Hepatocyte (in vitro differentiated cells): ENCODE results near the gene UGGT2. TPM values are rescaled to one million over a fixed set of nuclear protein-coding genes. Genes with fewer than 3 reads are reported as not detected.
"Not testable (repeated sequence)": the region's sequence is repeated elsewhere in the genome, so short reads cannot be mapped to it uniquely, and the experiment has no call there.

Source experiments
- DNase-seq: peaks from one replicate; pipeline ENCODE4 v3.0.0-alpha.2; 2016; ENCODE audit warnings: low spot score
- H2AFZ ChIP-seq: fragments of 200-600 bp; sonication (generic); 2 replicates; pipeline ENCODE4 v1.6.0; 2016; ENCODE audit warnings: antibody characterized with exemption, mild to moderate bottlenecking
- H3K27ac ChIP-seq: fragments of 200-600 bp; sonication (generic); 2 replicates; pipeline ENCODE4 v1.5.1; 2016; ENCODE audit warnings: mild to moderate bottlenecking
- H3K27me3 ChIP-seq: fragments of 200-600 bp; sonication (generic); 2 replicates; pipeline ENCODE4 v1.6.1; 2016
- H3K36me3 ChIP-seq: fragments of 200-600 bp; sonication (generic); replicated peaks from 2 replicates; pipeline ENCODE4 v1.5.1; 2016; ENCODE audit warnings: low read depth; ENCODE audit not compliant: insufficient read depth
- H3K4me1 ChIP-seq: fragments of 200-600 bp; sonication (generic); 2 replicates; pipeline ENCODE4 v1.5.1; 2016; ENCODE audit warnings: mild to moderate bottlenecking, moderate library complexity; ENCODE audit not compliant: insufficient read depth
- H3K4me2 ChIP-seq: fragments of 200-600 bp; sonication (generic); 2 replicates; pipeline ENCODE4 v1.6.0; 2016
- H3K4me3 ChIP-seq: fragments of 200-600 bp; sonication (generic); 2 replicates; pipeline ENCODE4 v1.5.1; 2016; ENCODE audit warnings: mild to moderate bottlenecking
- H3K79me2 ChIP-seq: fragments of 200-600 bp; sonication (generic); 2 replicates; pipeline ENCODE4 v1.6.0; 2017; ENCODE audit warnings: mild to moderate bottlenecking
- H3K9me2 ChIP-seq: fragments of 200-600 bp; sonication (generic); replicated peaks from 2 replicates; pipeline ENCODE4 v1.6.0; 2017; ENCODE audit warnings: mild to moderate bottlenecking; ENCODE audit not compliant: insufficient read depth
- H3K9me3 ChIP-seq: fragments of 200-600 bp; sonication (generic); 2 replicates; pipeline ENCODE4 v1.5.1; 2016; ENCODE audit warnings: low read depth, mild to moderate bottlenecking
- H4K20me1 ChIP-seq: fragments of 200-600 bp; sonication (generic); 2 replicates; pipeline ENCODE4 v1.6.0; 2016; ENCODE audit warnings: mild to moderate bottlenecking; ENCODE audit not compliant: insufficient read depth, poor library complexity, severe bottlenecking
- EZH2 ChIP-seq: fragments of 200-600 bp; sonication (generic); IDR thresholded peaks from 2 replicates; pipeline ENCODE4 v1.6.1; 2016; ENCODE audit warnings: antibody characterized with exemption, mild to moderate bottlenecking, borderline replicate concordance
- EZH2phosphoT487 ChIP-seq: fragments of 200-600 bp; sonication (generic); IDR thresholded peaks from one replicate; pipeline ENCODE4 v1.6.1; 2018; ENCODE audit warnings: antibody characterized with exemption, mild to moderate bottlenecking, low read depth, moderate library complexity; ENCODE audit not compliant: unreplicated experiment, severe bottlenecking
- WGBS: methylation state at CpG from one replicate; pipeline ENCODE4 v1.1.6; 2016; ENCODE audit warnings: low lambda C conversion rate; ENCODE audit errors: missing lambda C conversion rate; 5-methylcytosine and 5-hydroxymethylcytosine counted together
- polyA plus RNA-seq: library from polyadenylated mRNA; unstranded; fragments of >200 nt; fragmentation: Nextera tagmentation; extraction: Ambion mirVana; gene quantifications from 2 replicates; pipeline ENCODE4 v1.2.1, GENCODE V29; 2016
- total RNA-seq: library from RNA; depleted of rRNA; stranded (reverse); fragments of >200 nt; gene quantifications from 2 replicates; pipeline ENCODE4 v1.2.3, GENCODE V29; 2014
- TF ChIP-seq, protein P1 (sequence below): fragments of 200-600 bp; sonication (generic); IDR thresholded peaks from 2 replicates; pipeline ENCODE4 v1.5.1; 2016; ENCODE audit warnings: antibody characterized with exemption, mild to moderate bottlenecking; ENCODE audit not compliant: poor library complexity

UGGT2 gene
- total and polyA plus RNA-seq, 2 experiments from 2014 or later: 23.6 to 60.3 TPM

DNA sequence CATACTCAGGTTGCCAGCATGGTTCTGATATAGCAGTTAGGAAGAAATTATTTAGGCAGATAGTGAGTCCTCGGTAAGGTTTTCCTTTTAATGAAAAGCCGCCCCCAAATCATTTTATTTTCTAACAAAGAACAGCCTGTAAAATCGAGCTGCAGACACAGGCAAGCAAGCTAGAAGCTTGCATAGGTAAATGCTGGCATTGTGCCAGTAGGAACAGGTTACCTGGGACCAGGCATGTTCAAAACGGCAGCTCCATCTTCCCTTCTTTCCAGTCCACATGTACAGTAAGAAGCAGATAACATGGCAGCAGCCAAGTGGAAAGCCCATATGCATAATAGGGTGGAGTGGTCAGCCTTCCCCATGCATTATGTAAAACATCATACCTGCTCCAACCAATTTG, 71.1 kb downstream of the UGGT2 start:
- Histone ChIP-seq H3K9me3 (no peaks in the 10 kb centered on the region), H3K4me3 (no peak overlapping the region), H2AFZ (no peak overlapping the region), H3K27me3 (no peaks in the 10 kb centered on the region), H3K9me2 (no peaks in the 10 kb centered on the region), H3K4me2 (no peak overlapping the region), H4K20me1 (no peaks in the 10 kb centered on the region), H3K4me1 (no peaks in the 10 kb centered on the region), H3K79me2 (no peaks in the 10 kb centered on the region), H3K27ac (no peak overlapping the region), H3K36me3 (no peaks in the 10 kb centered on the region)
- WGBS: 86% methylated on average over 4 of the region's 4 CpGs
- TF ChIP-seq, protein P1, sequence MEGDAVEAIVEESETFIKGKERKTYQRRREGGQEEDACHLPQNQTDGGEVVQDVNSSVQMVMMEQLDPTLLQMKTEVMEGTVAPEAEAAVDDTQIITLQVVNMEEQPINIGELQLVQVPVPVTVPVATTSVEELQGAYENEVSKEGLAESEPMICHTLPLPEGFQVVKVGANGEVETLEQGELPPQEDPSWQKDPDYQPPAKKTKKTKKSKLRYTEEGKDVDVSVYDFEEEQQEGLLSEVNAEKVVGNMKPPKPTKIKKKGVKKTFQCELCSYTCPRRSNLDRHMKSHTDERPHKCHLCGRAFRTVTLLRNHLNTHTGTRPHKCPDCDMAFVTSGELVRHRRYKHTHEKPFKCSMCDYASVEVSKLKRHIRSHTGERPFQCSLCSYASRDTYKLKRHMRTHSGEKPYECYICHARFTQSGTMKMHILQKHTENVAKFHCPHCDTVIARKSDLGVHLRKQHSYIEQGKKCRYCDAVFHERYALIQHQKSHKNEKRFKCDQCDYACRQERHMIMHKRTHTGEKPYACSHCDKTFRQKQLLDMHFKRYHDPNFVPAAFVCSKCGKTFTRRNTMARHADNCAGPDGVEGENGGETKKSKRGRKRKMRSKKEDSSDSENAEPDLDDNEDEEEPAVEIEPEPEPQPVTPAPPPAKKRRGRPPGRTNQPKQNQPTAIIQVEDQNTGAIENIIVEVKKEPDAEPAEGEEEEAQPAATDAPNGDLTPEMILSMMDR: no peak
- DNase-seq: no peak

DNA sequence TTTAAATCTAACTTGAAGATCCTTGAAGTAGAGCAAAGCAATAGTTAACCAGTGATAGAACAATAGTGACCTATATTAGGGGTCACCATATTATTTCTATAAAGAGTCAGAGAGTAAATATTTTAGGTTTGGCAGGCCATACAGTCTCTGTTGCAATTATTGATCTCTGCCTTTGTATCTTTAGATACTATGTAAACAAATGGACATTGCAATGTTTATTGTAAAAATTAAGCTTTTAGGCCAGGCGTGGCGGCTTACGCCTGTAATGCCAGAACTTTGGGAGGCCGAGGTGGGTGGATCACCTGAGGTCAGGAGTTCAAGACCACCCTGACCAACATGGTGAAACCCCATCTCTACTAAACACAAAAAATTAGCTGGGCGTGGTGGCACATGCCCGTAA, 80.5 kb downstream of the UGGT2 start:
- H3K27me3 ChIP-seq, H3K4me1 ChIP-seq, H3K9me2 ChIP-seq, H3K4me3 ChIP-seq, H3K9me3 ChIP-seq, H3K79me2 ChIP-seq, DNase-seq, H4K20me1 ChIP-seq, H3K36me3 ChIP-seq, H3K27ac ChIP-seq, H2AFZ ChIP-seq, H3K4me2 ChIP-seq: not testable (repeated sequence)
- WGBS: 86% methylated on average over 6 of the region's 6 CpGs

- no peaks in the 10 kb centered on the region for H3K9me3 ChIP-seq
- DNase-seq: no peak
- 92% methylated on average over 2 of the region's 2 CpGs for WGBS
- no peaks in the 10 kb centered on the region for H3K79me2 ChIP-seq
- no peak overlapping the region for H3K27ac ChIP-seq
- no peak overlapping the region for H3K4me2 ChIP-seq
- H3K27me3 ChIP-seq: no peaks in the 10 kb centered on the region
- no peaks in the 10 kb centered on the region for H3K36me3 ChIP-seq
- no peaks in the 10 kb centered on the region for H4K20me1 ChIP-seq
- H3K4me1 ChIP-seq: no peaks in the 10 kb centered on the region
- no peaks in the 10 kb centered on the region for H3K9me2 ChIP-seq
- H3K4me3 ChIP-seq: no peak overlapping the region
- TF ChIP-seq EZH2phosphoT487 (no peak), EZH2 (no peak)
- TF ChIP-seq, protein P1: no peak
- H2AFZ ChIP-seq: no peak overlapping the region
These were observed 82.3 kb downstream of the UGGT2 start for GRCh38 chr13:95970878-95971277.

DNA sequence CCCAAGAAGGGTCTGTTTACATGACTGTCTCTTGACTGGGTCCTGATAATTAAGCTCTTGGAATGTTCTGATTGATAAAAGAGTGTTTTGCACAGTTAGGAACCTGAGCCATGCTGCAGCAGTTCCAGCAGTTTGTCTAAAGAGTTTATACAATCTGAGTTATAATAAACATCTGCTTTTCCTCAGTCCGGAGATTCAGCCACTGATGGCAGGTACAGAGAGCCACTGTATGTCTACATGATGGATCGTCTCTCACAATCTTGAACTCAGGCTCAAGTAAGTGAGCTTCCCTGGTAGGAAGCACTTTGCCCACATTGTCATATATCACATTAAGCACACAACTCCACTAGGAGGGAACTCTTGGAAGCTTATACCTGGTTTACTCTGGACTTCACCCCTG, 84.3 kb downstream of the UGGT2 start:
- peak; percentile 17 for DNase-seq
- H3K27me3 ChIP-seq: no peaks in the 10 kb centered on the region
- no peaks in the 10 kb centered on the region for H3K9me2 ChIP-seq
- TF ChIP-seq EZH2 (no peak), EZH2phosphoT487 (no peak)
- TF ChIP-seq, protein P1: no peak
- WGBS: 76% methylated on average over 2 of the region's 2 CpGs
- H3K4me3 ChIP-seq: no peak overlapping the region
- H3K79me2 ChIP-seq: no peaks in the 10 kb centered on the region
- H3K27ac ChIP-seq: no peak overlapping the region
- no peak overlapping the region for H2AFZ ChIP-seq
- H3K9me3 ChIP-seq: no peaks in the 10 kb centered on the region
- H3K36me3 ChIP-seq: no peaks in the 10 kb centered on the region
- no peaks in the 10 kb centered on the region for H4K20me1 ChIP-seq
- H3K4me2 ChIP-seq: no peak overlapping the region
- H3K4me1 ChIP-seq: no peaks in the 10 kb centered on the region
